Neural progenitor cell (in vitro differentiated cells): Measurements from ENCODE around the gene PDRG1.

Experiments
- CTCF ChIP-seq: fragments of 200-600 bp; sonication (generic); IDR thresholded peaks from 2 replicates; pipeline ENCODE4 v1.5.1; 2017; ENCODE audit warnings: antibody characterized with exemption, mild to moderate bottlenecking
- EZH2 ChIP-seq: fragments of 200-600 bp; sonication (generic); IDR thresholded peaks from 2 replicates; pipeline ENCODE4 v1.6.1; 2017; ENCODE audit warnings: antibody characterized with exemption, mild to moderate bottlenecking, moderate library complexity

GRCh38 chr20:31996996-31997395, 45.1 kb upstream of the PDRG1 start:
- TF ChIP-seq CTCF (no peak), EZH2 (no peak)
